Activated gamma-delta T cell treated with anti-CD3 and anti-CD28 coated beads, Interleukin-2, amount 50 U/mL, for 16 hours (primary cell): ENCODE data around the gene TBXA2R.
A peak's percentile ranks its signal among the peaks of the same experiment; 100 is the strongest.
"Not testable (repeated sequence)": the region's sequence is repeated elsewhere in the genome, so short reads cannot be mapped to it uniquely, and the experiment has no call there.

Experiments
- DNase-seq: peaks from one replicate; pipeline ENCODE4 v3.0.0-alpha.2; 2020; ENCODE audit warnings: low read depth

Gene TBXA2R

DNA sequence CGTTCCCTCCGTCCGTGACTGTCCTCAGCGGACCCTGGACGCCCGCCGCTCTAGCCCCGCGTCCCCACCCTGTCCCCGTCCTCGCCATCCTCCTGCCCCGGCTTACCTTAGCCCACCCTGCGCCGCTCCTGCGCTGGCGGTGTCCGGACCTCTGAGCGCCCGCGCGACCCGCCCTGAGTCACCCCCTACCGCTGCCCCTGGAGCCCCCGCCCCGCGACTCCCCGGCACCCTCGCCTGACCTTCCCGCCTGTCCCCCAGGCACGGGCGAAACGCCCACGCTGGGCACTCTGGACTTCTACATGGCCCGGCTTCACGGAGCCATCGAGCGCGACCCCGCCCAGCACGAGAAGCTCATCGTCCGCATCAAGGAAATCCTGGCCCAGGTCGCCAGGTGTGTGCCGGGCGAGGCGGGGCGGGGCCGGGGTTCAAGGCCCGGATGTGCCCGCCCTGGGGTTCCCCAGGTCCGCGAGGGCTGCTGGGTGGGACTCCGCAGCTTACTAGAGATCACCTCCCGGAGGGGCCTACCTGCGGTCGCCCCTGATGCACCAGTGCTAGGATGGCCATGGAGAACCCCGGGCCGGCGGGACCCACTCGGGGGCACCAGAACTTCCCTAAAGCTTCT is 28.8 kb downstream of the TBXA2R start:
- no peak for DNase-seq

DNA sequence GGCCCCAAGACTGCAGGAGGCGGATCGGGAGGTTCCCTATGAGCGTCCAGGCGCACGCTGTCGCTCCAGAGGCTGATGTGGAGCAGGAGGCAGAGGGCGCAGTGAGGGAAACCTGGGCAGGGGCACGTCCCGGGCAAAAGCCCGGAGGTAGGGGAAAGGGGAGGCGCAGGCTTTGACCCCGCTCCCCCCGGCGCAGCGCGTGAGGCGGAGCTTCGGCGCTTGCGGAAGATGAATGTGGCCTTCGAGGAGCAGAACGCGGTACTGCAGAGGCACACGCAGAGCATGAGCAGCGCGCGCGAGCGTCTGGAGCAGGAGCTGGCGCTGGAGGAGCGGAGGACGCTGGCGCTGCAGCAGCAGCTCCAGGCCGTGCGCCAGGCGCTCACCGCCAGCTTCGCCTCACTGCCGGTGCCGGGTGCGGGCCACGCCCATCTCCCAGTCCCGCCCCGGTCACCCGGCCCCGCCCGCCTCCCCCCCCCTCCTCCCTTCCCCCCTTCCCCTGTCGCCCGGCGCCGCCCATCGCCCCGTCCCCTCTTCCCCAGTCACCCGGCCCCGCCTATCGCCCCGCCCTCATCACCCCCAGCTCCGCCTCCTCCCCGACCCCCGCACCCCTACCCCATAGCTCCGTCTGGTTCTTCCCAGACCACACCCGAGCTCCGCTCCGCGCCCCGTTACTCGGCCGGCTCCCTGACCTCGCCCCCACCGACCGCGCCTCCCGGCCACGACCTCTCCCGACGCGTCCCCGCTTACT is 29.8 kb downstream of the TBXA2R start:
- no peak for DNase-seq

DNA sequence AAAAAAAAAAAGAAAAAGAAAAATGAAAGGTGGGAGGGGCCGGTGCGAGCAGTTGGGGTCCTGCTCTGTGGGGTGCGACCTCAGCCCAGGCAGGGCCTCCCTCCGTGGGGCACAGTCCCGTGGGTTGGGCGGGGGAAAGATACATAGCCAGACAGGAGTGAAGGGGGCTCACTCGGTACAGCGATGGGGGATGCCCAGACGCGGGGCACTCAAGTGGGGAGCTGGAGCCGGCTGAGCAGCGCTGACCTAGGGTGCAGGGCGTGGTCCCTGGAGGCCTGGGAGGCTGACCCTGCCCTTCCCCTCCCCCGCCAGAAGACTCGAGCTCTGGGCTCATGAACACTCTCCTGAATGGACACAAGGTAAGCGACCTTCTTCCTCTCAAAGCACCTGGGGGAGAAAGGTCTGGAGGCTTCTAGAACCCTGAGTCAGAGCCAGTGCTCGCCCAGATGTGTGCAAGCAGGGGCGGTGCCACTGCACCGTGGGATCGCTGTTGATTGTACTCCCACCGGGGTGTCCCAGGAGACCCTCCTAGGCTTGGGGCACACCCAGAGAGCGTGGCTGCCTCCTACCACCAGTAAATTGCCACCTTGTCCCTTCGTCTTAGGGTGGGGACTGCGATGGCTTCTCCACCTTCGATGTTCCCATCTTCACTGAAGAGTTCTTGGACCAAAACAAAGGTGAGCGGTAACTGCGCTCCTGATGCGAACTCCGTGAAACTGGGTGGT is 30.6 kb downstream of the TBXA2R start:
- DNase-seq = no peak

DNA sequence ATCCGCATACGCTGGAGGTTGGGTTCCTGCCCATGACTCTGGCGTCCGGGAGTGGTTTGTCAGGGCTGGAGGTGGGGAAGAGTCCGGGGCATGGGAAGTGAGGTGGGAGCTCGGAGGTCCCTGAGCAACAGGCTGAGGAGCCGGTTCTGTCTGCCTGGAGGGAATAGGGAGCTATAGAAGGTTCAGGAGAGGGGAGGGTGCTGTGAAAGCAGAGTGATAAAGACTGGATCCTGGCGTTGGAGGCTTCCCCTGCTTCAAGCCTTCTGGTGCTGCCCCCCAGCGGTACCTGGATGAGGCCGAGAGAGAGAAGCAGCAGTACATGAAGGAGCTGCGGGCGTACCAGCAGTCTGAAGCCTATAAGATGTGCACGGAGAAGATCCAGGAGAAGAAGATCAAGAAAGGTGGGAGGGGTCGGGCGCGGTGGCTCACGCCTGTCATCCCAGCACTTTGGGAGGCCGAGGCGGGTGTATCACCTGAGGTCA is 31.4 kb downstream of the TBXA2R start:
- no peak for DNase-seq

DNA sequence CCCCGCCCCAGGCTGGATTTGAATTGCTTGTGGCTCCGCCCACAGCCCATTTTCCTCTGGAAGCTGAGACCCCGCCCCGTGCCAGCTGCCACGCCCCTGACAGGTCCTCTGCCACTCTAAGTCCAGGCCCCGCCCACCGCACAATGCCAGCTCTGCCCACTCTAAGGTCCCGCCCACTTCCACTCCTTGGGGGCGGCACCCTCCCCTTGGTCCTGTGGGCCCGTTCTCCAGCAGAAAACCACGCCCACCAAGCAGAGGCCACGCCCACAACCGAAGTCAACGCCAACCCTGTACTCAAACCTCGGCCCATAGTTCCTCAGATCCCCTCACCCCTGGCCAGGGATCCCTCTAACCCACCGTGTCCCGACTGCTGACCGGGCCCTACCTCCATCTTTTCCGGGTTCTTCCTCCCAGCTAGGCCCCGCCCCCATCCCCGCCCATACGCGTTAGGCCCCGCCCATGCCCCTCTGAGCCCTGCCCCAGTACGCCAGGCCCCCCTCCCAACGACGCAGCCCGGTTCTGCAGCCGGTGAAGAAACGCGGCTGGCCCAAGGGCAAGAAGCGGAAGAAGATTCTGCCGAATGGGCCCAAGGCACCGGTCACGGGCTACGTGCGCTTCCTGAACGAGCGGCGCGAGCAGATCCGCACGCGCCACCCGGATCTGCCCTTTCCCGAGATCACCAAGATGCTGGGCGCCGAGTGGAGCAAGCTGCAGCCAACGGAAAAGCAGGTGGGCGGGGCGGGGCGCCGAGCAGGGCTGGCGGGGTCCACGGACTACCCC is 32.6 kb downstream of the TBXA2R start:
- DNase-seq = peak; percentile 59

DNA sequence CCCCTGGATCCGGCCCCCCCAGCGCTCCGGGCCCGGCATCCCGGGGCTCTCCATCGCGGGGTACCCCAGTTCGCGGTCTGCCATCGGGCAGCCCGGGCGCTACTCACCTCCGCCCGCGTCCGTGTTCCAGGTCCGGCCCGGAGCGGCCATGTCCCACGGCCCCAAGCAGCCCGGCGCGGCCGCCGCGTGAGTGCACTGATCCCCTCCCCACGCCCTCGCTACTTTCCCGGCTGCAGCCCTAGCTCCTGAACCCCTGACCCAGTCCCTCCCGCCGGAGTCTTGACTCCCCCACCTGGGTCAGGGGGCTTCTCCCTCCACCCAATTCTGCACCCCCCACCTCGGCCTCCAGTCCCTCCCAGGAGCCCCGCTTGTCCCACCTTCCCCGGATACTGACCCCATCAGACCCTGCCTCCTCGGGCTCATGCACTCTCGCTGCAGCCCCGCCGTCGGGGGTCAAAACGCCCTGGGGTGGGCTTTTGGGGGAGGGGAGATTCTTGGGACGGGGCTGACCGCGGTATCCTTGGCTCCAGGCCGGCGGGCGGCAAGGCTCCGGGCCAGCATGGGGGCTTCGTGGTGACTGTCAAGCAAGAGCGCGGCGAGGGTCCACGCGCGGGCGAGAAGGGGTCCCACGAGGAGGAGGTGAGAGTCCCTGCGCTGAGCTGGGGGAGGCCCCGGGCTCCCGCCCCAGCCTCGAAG is 33.4 kb downstream of the TBXA2R start:
- no peak for DNase-seq

DNA sequence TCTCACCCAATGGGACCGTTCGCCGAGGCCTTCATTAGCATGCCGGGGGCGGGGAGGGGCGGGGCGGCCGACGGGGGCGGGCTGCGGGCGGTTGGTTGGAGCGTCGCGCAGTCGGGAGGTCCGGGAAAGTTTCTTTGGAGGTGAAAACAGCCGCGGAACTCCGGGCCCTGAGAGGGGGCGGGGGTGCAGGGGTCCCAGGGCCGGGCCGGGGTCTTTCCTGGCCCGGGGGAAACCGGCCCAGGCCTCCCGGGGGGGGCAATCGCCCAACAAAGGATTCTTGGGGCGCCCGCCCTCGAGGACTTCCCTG is 33.9 kb downstream of the TBXA2R start, which contains the start of gene HMG20B:
Gene HMG20B (plus strand): TSS at position 90 of the 307 bp plus-strand sequence. CDS start 366 bp downstream, outside the sequence.
- no peak for DNase-seq

DNA sequence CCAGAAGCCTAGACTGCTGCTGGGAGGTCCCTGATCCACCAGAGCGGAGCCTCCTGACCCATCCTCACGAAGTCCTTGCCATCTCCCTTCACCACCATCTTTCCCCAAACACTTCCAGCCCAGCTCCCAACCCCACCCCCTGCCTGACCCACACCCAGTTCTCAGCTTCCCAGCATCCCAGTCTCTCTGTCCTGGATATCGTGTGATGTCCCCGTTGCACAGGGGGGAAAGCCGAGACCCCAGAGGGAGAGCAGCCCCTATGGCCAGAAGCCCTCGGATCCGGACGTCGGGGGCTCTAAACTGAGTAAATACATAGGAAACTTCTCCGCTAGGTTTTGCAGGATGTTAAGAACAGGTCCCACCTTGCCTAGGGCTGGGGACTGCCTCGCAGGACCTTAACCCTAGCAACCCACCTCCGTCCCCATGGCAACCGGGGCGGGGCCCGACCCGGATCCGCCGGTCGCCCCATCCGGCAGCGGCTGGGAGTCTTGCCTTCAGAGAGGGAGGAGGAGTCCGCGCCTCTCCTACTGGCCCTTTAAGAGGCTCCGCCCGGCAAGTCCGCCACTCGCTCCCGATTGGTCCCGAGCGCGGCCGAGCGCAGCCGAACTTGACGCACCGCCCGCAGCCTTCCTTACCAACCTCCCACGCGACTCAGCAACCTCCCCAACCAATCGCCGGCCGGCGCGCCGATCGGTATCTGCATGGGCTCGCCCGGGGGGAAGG is 34.4 kb downstream of the TBXA2R start:
- DNase-seq = peak; percentile 99

DNA sequence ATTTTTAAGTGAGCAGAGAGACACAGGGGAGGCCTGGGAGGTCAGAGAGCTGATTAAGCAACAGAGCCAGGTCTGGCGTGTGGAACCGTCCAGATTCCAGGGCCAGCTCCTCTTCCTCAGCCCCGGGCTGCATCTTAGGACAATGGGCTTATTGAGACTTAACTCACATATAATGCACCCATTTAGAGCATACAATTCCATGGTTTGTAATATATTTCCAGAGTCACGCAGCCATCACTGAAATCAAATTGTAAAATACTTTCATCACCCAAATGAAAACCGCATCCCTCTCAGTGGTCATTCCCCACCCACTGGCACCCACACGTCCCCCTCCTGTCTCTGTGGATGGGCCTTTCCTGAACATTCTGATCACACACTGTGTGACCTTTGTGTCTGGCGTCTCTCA is 36.1 kb downstream of the TBXA2R start:
- DNase-seq = no peak

DNA sequence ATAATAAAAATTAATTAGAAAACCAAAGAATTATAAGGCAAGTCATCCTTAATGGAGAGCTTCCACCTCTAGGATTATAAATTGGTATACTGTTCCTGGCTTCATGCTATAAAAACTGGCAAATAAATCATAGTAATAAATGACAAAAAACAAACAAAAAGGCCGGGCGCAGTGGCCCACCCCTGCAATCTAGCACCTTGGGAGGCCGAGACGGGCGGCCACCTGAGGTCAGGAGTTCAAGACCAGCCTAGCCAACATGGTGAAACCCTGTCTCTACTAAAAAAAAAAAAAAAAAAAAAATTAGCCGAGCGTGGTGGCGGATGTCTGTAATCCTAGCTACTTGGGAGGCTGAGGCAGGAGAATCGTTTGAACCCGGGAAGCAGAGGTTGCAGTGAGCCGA is 36.6 kb downstream of the TBXA2R start:
- DNase-seq = not testable (repeated sequence)

DNA sequence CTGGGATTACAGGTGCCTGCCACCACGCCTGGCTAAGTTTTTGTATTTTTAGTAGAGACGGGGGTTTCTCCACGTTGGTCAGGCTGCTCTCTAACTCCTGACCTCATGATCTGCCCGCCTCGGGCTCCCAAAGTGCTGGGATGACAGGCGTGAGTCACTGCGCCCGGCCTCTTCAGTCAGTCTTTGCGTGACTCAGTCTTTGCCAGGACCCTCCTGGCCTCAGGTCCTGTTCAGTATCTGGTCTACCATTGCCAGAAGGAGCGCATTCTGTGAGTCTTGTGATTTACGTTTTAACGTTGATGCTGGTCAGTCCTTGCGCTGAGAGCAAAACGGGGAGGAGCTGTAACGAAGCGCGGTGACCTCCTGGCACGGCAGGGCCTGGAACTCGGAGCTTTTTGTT is 41.5 kb downstream of the TBXA2R start:
- no peak for DNase-seq

DNA sequence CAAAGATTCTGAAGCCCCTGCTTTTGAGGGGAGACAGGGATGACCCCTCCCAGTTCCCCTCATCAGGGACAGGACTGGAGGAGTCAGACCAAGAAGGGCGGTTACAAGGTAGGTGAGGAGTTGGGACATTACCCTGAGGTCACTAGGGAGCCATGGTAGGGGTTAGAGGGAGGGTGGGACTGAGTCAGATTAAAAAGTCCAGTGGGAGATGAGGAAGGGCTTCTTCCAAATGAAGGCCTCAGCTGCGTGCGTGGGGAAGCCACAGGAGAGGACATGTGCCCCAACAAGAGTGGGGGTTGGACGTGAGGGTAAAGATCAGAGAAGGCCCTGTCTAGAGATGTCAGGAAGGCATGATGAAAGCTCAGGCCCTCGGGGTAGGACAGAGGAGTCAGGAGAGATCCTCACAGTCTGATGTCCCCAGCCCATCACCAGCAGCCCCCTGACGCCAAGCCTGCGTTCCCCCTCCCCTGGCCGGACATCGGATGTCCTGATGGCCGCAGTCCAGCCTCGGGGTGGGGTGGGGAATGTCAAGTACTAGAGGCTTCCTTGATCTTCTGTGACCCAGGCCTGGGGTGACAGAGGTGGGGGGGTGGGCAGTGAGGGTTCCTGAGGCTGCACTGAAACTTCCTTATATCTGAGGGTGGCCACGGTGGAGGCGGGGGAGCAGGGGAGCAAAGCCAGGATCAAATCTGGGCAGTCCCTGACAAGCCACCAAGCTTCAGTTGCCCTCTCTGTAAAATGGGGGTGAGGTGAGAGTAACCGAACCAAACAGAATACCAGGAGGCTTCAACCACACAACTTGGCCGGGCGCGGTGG is 42.8 kb downstream of the TBXA2R start:
- no peak for DNase-seq

DNA sequence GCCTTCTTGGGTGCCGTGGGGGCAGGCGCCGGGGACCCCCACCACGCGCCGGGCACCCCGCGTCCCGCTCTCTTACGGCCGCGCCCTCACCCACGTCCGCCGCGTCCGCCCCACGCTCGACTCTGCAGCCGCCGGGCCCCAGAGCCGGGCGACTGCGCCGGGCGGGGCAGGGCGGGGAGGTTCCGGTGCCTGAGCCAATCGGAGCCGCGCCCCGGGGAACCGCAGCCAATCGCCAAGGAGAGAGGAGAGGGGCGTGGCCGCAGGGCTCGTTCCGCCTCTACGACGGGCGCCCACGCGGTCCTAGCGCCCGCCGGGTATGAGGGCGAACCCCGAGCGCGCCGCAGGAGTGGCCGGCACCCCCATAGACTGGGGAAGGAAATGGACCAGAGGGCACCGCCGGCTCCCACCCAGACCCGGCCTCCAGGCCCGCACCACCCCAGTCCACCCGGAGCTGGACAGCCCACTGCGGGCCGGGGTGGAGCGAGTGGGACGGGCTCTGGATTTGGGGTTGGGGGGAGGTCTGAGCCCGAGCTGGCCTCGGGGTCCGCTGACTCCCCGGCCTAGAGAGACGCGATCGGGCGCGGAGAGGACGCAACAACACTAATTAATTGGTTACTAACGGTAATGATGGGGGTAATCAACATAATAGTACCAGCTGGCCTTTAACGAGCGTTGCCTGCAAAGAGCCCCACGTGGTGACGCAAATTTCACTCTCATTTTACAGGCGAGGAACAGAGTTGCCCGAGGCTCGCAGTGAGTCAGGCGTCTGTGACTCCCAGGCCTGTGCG is 49.0 kb downstream of the TBXA2R start, which contains the start of gene MFSD12:
Gene MFSD12 (minus strand): TSS at position 126 of the 788 bp plus-strand sequence. CDS start 183 bp downstream, outside the sequence.
- DNase-seq = peak; percentile 90

DNA sequence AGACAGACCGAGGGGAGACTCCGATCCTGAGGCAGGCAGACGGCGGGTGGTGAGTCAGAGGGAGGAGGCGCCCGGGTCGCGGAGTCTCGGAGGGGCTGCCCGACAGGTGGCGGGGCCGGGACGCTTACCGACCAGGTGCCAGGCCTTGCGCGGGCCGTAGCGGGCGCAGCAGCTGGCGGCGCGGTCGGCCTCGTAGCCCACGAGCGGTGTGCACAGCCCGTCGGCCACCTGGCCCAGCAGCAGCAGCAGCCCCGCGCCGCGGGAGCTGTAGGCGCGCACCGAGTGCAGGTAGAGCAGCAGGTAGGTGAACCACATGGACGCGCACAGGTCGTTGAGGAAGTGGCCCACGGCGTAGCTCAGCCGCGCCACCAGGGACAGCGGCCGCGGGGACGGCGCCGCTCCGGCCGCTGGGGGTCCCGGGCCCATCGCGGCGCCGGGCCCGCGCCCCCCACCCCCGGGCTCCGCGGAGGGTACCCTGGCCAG is 49.7 kb downstream of the TBXA2R start:
- peak; percentile 60 for DNase-seq

DNA sequence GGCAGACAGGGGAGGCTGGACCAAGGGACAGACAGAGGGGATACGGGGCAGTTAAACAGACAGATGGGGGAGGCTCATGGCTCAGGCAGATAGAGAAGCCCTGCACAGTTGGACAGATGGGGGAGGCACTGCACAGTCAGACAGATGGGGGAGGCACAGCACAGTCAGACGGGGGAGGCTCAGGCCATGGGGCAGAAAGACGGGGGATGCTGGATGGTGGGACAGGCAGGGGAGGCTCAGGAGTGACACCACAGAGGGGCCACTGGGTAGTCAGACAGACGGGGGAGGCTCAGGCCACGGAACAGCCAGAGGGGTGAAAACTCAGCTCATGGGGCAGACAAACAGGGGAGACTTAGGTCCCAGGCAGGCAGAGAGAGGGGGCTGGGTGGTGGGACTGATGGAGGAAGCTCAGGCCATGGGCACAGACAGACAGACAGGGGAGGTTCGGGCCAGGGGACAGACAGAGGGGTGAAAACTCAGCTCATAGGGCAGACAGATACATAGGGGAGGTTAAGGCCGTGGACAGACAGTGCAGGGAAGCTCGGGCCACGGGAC is 50.2 kb downstream of the TBXA2R start:
- DNase-seq = no peak

DNA sequence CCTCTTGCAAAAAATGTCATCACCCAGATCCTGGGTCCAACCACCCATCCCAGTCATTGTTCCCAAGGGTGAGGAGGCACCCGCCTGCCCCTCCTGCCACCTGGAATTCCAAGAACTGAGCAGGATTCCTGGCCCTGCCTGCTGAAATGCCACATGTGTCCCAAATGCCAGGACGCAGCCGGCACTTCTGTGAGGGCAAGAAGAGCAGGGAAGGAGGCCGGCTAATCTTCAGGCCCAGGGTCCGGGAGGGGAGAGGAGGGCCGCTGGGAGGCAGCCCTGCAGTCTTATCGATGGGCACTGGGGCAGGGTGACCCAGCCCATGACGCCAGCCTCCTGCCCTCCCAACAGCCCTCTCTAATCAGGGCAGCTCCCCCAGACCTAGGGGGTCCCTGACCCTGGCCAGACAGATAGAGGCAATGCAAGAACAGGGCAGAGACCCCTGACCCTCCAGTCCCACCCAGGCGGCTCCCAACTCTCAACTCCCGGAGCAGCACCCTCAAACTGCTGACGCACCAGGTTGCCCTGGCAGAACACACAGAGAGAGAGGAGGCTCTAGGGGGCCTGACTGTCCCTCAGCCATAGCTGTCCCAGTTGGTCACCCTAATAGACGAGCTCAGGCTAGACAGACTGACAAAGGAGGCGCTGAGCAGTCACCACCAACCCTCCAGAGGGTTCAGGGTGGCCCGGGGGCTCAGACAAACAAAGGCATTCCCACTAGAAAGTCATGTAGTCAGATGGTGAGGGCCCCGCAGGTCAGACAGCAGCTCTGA is 50.8 kb downstream of the TBXA2R start:
- DNase-seq = no peak

DNA sequence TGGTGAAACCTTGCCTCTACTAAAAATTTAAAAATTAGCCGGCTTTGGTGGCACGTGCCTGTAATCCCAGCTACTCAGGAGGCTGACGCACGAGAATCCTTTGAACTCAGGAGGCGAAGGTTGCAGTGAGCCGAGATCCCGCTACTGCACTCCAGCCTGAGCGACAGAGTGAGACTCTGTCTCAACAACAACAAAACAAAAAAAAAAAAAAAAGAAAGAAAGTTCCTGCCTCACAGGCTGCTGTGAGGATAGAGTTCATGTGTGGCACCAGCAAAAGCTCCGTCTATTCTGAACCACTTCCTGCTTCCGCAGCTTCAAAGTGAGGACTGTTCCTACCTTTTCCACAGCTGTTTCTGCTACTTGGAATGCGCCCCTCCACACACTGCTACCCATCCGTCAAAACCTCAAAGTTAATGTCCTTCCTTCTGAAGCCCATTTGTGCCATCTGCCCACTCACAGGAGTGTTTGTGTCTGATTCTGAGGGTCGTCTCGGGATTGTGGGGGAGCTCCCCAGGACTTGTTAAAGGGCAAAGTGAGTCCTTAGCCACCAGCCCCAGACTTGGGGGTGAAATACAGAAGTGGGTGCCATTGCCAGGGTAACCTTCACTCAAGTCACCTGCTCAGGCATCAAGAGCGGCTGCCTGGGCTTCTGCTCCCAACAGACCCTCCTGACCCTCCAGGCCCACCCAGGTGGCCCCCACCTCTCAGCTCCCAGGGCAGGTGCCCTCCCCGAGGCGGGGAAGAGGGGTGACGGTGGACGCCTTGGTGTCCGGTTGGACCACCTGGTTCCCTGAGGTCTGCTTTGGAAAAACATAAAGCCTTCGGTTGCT is 52.2 kb downstream of the TBXA2R start:
- no peak for DNase-seq
